ENCODE measurements around the gene ASMTL.
"Not testable (repeated sequence)": the region's sequence is repeated elsewhere in the genome, so short reads cannot be mapped to it uniquely, and the experiment has no call there.

The ASMTL gene

GRCh38 chrX:1416327-1416784, 36.4 kb downstream of the ASMTL start:
- no peak for DNase-seq (ENCODE audit: low read depth in 2 of 3, low spot score in 2 of 3)

DNA sequence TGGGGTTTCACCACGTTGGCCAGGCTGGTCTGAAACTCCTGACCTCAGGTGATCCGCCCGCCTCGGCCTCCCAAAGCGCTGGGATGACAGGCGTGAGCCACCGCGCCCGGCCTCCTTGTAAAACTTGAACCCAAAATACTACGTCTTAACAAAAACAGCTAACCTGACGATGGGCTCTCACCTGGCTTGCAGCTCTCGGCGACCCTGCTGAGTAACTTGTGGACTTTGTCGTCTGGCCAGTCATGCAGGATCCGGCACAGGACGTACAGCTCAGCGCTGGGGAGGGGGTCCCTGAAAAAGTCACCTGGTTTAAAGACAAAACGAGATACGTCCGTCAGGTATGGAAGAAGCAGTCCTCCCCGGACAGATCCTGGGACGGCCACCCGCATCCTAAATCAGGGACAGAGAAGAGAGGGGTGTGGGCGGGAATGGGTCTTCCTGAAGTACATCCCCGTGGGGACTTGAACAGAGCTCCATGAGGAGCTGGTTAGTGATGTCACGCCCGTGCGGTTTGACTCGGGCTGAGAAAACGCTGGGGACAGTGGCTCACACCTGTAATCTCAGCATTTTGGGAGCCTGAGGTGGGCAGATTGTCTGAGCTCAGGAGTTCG, 40.1 kb downstream of the ASMTL start:
- no peak for DNase-seq (ENCODE audit: low read depth in 2 of 3, low spot score in 2 of 3)

DNA sequence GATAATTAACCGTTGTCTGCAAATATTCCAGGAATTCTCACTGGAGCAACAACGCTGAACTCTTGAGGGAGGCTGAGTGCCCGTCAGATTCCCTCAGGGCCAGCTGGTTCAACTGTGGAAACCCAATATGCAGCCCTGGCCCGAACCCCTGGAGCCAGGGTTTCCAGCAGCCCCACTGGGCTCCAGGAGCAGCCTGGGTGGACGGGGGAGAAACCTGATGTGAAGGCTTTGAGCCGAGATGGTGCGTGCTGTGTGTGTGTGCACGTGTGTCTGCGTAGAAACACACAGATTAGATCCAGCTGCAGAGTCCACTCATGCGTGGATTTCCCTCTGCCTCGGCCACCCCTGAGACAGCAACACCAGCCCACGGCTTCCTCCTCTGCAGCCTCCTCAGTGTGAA, 41.4 kb downstream of the ASMTL start:
- DNase-seq (ENCODE audit: low read depth in 2 of 3, low spot score in 2 of 3) = no peak

GRCh38 chrX:1407035-1407434, 45.7 kb downstream of the ASMTL start:
- DNase-seq (ENCODE audit: low read depth in 2 of 3, low spot score in 2 of 3) = no peak

GRCh38 chrX:1405769-1406168, 46.9 kb downstream of the ASMTL start:
- not testable (repeated sequence) for DNase-seq (ENCODE audit: low read depth in 2 of 3, low spot score in 2 of 3)

- DNase-seq (ENCODE audit: low read depth in 2 of 3, low spot score in 2 of 3) = not testable (repeated sequence)
These were observed 48.8 kb downstream of the ASMTL start for GRCh38 chrX:1403867-1404266.

- no peak for DNase-seq (ENCODE audit: low read depth in 2 of 3, low spot score in 2 of 3)
These were observed 49.5 kb downstream of the ASMTL start for GRCh38 chrX:1403228-1403627.

DNA sequence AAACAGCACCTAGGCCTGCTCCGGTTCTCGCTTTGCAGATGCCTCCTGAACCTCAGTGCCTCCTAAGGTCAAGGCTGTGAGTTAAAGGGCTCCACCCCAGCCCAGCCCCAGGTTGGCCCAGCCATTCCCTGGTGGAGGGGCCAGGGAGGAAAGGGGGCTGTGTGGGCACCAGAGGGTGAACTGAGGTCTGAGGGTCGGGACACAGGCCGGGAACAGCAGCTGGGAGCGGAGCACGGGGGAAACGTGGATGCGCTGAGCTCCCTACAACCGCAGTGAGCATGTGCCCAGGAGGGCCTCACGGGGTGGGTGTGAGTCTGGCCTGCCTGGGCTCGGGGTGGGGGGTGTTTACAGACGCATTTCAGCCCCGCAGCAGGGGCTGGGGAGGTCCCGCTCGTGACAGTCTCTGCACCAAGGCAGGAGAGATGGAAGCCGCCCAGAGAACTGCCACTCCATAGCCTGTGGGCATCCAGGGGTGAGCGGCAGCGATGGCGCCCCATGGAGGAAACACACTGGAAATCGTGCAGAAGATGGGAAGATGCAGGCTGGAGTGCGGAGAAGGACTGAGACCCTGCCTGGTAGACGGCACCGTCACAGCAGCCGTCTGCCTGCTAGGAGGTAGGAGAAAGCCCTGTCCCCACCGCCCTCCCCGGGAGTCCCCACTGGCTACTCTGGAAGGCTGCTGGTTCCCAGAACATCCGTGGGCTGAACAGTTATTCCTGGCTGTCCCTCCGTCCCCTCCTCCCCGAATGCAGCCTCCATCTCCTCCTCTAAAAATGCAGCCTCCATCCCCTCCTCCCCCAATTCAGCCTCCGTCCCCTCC, 50.9 kb downstream of the ASMTL start:
- no peak for DNase-seq (ENCODE audit: low read depth in 2 of 3, low spot score in 2 of 3)

DNA sequence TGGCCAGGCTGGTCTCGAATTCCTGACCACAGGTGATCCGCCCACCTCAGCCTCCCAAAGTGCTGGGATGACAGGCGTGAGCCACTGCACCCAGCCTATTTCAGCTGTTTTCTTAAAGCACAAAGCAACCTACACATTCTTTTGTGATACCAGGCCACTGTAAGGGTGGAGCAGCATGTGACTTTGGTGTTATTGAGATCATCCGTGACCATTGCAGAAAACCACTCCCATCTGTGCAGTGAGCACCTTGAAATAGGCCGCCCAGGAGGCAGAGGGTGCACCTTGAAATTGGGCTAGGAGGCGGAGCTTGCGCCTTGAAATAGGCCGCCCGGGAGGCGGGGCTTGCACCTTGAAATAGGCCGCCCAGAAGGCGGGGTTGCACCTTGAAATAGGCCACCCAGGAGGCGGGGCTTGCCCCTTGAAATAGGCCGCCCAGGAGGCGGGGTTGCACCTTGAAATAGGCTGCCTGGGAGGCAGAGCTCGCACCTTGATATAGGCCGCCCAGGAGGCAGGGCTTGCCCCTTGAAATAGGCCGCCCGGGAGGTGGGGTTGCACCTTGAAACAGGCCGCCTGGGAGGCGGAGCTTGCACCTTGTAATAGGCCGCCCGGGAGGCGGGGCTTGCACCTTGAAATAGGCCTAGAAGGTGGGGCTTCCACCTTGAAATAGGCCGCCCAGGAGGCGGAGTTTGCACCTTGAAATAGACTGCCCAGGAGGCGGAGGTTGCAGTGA, 51.8 kb downstream of the ASMTL start:
- no peak for DNase-seq (ENCODE audit: low read depth in 2 of 3, low spot score in 2 of 3)

DNA sequence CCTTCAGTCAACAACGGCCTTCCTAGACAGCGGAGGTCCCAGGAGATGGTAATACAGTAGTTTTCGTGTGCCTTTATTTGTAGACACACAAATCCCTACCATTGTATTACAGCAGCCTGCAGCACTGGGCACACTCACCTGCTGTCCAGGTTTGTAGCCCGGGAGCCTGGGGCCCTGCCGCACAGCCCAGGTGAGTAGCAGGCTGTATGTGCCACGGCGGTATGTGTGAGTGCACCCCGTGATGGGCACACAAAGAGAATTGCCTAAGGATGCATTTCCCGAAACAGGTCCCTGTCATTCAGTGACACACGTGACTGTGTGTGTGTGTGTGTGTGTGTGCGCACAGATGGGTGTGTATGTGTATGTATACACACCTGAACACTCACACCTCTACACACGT, 52.7 kb downstream of the ASMTL start:
- DNase-seq (ENCODE audit: low read depth in 2 of 3, low spot score in 2 of 3) = no peak

GRCh38 chrX:1398431-1399340, 54.0 kb downstream of the ASMTL start:
- no peak for DNase-seq (ENCODE audit: low read depth in 2 of 3, low spot score in 2 of 3)

DNA sequence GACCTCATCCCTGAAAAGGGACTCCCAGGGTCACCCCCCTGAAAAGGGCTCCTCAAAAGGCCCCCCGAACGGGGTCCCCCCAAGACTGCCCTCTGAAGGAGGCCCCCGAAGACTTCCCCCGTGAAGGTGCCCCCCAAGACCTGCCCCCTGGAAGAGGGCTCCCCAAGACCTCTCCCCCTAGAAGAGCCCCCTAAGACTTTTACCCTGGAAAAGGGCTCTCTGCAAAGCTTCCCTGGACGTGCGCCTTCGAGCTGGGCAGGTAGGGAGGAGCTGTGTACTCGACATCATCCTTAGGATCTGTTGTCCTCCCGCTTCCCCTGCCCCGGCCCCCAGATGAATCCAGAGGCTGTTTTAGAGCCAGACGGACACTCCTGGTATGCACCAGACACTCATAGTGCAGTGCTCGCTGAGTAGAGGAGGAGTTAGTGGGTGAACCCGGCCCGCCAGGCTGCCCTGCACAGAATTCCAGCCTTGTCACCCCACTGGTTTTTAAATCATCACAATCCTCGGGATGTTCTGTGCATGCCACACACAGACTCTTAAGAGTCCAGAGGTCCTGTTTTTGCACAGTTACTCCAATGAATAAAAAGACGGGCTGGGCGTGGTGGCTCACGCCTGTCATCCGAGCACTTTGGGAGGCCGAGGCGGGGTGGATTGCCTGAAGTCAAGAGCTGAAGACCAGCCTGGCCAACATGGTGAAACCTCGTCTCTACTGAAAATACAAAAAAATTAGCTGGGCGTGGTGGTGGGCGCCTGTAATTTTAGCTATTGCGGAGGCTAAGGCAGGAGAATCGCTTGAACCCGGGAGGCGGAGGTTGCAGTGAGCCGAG, 55.1 kb downstream of the ASMTL start:
- no peak for DNase-seq (ENCODE audit: low read depth in 2 of 3, low spot score in 2 of 3)

- no peak for DNase-seq (ENCODE audit: low read depth in 2 of 3, low spot score in 2 of 3)
These were observed 55.7 kb downstream of the ASMTL start for GRCh38 chrX:1397001-1397400.

DNA sequence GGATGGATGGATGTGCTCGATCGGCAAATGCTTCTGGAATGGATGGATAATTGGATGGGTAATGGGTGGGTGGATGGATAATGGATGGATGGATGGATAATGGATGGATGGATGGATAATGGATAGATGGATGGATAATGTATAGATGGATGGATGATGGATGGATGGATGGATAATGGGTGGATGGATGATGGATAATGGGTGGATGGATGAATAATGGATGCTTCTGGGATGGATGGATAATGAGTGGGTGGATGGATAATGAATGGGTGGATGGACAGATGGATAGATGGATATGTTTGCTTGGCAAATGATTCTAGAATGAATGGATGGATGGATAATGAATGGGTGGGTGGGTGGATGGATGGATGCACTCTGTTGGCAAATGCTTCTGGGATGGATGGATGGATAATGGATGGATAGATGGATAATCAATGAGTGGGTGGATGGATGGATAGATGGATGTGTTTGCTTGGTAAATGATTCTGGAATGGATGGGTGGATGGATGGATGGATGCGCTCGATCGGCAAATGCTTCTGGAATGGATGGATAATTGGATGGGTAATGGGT, 57.0 kb downstream of the ASMTL start:
- DNase-seq (ENCODE audit: low read depth in 2 of 3, low spot score in 2 of 3) = no peak

GRCh38 chrX:1394731-1395501, 57.8 kb downstream of the ASMTL start:
- no peak for DNase-seq (ENCODE audit: low read depth in 2 of 3, low spot score in 2 of 3)

GRCh38 chrX:1393871-1394615, 58.7 kb downstream of the ASMTL start:
- DNase-seq (ENCODE audit: low read depth in 2 of 3, low spot score in 2 of 3) = no peak

- peak in 1 of 3 experiments; percentile 42 for DNase-seq (ENCODE audit: low read depth in 2 of 3, low spot score in 2 of 3)
These were observed 60.2 kb downstream of the ASMTL start for GRCh38 chrX:1392376-1393068.
